Activated CD8-positive, alpha-beta memory T cell treated with anti-CD3 and anti-CD28 coated beads, Interleukin-2, amount 10 ng/mL, durations not matched to agents 7 days and 5 days (primary cell): ENCODE results near the gene KCNK2. TPM values are rescaled to one million over a fixed set of nuclear protein-coding genes. Genes with fewer than 3 reads are reported as not detected.

Source experiments
- ATAC-seq: fragments of 150-1000 bp; cut with Tn5 transposase; one replicate; pipeline ENCODE4 v1.10.0; 2021; ENCODE audit warnings: moderate library complexity
- CTCF ChIA-PET: fragments of 350-600 bp; sonication (Branson Sonifier 250); formaldehyde crosslinking; loops from one replicate; lab custom pipeline; 2021; ENCODE audit warnings: antibody characterized with exemption; lab: Charles Lee
- DNase-seq: peaks from one replicate; pipeline ENCODE4 v3.0.0-alpha.2; 2020
- H3K27ac Mint-ChIP-seq: one replicate; pipeline ENCODE4 v1.8.0; 2021; ENCODE audit warnings: mild to moderate bottlenecking, mixed read lengths
- H3K27me3 Mint-ChIP-seq: one replicate; pipeline ENCODE4 v1.8.0; 2021; ENCODE audit warnings: mixed read lengths
- H3K36me3 Mint-ChIP-seq: one replicate; pipeline ENCODE4 v1.8.0; 2021; ENCODE audit warnings: mild to moderate bottlenecking, mixed read lengths
- H3K4me1 Mint-ChIP-seq: one replicate; pipeline ENCODE4 v1.8.0; 2021; ENCODE audit warnings: mixed read lengths
- H3K4me3 Mint-ChIP-seq: one replicate; pipeline ENCODE4 v1.8.0; 2021; ENCODE audit warnings: mild to moderate bottlenecking, moderate library complexity, mixed read lengths
- H3K9me3 Mint-ChIP-seq: one replicate; pipeline ENCODE4 v1.8.0; 2022; ENCODE audit warnings: low read depth, mixed read lengths
- total RNA-seq, 2 experiments: library from RNA; stranded (reverse); gene quantifications; one replicate each; pipeline ENCODE4 v1.2.3, GENCODE V29; 2021

The KCNK2 gene
- total RNA-seq, 2 experiments from 2014 or later: not detected

- no peak overlapping the region for H3K4me3 Mint-ChIP-seq
- CTCF ChIA-PET: no interaction called here
- H3K4me1 Mint-ChIP-seq: no peaks in the 10 kb centered on the region
- DNase-seq (no peak), ATAC-seq (no peak)
- H3K27ac Mint-ChIP-seq: no peak overlapping the region
- H3K9me3 Mint-ChIP-seq: no peaks in the 10 kb centered on the region
- no peaks in the 10 kb centered on the region for H3K27me3 Mint-ChIP-seq
- H3K36me3 Mint-ChIP-seq: no peaks in the 10 kb centered on the region
Observed at GRCh38 chr1:215210167-215210566, 127.6 kb downstream of the KCNK2 start.

DNA sequence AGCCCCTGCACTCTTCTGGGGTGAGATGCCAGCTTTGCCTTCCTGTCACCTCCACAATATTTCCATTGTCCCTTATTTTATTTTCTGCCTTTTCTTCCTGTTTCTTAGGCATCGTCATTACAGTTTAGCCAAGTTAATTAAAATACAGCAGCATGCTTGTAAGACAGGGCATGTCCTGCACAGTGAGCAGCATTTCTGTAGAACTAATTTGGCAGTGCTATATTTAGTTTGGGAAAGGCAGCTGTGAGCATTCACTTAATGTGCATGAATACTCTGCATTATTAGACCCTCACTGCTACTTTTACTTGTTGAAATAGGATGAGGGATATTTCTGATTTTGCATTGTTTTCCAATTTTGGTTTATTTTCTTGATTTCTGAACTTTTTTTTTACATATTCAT, 133.3 kb downstream of the KCNK2 start:
- no peaks in the 10 kb centered on the region for H3K9me3 Mint-ChIP-seq
- H3K27me3 Mint-ChIP-seq: no peaks in the 10 kb centered on the region
- DNase-seq (no peak), ATAC-seq (no peak)
- H3K36me3 Mint-ChIP-seq: no peaks in the 10 kb centered on the region
- CTCF ChIA-PET: no interaction called here
- no peak overlapping the region for H3K27ac Mint-ChIP-seq
- no peaks in the 10 kb centered on the region for H3K4me1 Mint-ChIP-seq
- H3K4me3 Mint-ChIP-seq: no peak overlapping the region

- H3K27ac Mint-ChIP-seq: no peak overlapping the region
- DNase-seq (no peak), ATAC-seq (no peak)
- no peaks in the 10 kb centered on the region for H3K36me3 Mint-ChIP-seq
- H3K4me3 Mint-ChIP-seq: no peak overlapping the region
- no peaks in the 10 kb centered on the region for H3K27me3 Mint-ChIP-seq
- CTCF ChIA-PET: no interaction called here
- H3K4me1 Mint-ChIP-seq: no peaks in the 10 kb centered on the region
- no peaks in the 10 kb centered on the region for H3K9me3 Mint-ChIP-seq
Observed at GRCh38 chr1:215219372-215219771, 136.8 kb downstream of the KCNK2 start.

- H3K4me3 Mint-ChIP-seq: no peak overlapping the region
- H3K9me3 Mint-ChIP-seq: no peaks in the 10 kb centered on the region
- H3K27me3 Mint-ChIP-seq: no peaks in the 10 kb centered on the region
- H3K27ac Mint-ChIP-seq: no peak overlapping the region
- no peaks in the 10 kb centered on the region for H3K36me3 Mint-ChIP-seq
- no peaks in the 10 kb centered on the region for H3K4me1 Mint-ChIP-seq
- DNase-seq (no peak), ATAC-seq (no peak)
- CTCF ChIA-PET: no interaction called here
Observed at GRCh38 chr1:215220346-215220745, 137.8 kb downstream of the KCNK2 start.

DNA sequence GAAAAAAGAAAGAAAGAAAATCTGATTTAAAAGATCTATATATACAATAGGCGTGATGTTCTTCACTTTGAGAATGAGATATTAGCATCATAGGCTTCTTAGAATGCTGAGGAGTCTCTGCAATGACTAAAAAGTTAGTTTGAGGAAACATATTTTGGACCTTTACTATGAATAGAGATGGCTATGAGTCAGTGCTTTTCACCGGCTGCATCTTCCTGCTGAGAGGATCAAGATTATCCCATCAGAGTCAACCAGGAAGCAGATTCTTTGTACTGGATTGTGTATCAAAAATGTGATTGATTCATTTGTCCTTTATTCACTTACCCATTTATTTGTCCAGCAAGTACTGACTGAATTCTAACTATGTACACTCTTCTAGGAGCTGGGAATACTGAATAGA, 144.2 kb downstream of the KCNK2 start:
- Mint-ChIP-seq H3K36me3 (no peaks in the 10 kb centered on the region), H3K4me1 (no peaks in the 10 kb centered on the region), H3K27ac (no peak overlapping the region), H3K27me3 (no peaks in the 10 kb centered on the region), H3K9me3 (no peaks in the 10 kb centered on the region), H3K4me3 (no peak overlapping the region)
- ATAC-seq: no peak
- DNase-seq: no peak
- CTCF ChIA-PET: no interaction called here

DNA sequence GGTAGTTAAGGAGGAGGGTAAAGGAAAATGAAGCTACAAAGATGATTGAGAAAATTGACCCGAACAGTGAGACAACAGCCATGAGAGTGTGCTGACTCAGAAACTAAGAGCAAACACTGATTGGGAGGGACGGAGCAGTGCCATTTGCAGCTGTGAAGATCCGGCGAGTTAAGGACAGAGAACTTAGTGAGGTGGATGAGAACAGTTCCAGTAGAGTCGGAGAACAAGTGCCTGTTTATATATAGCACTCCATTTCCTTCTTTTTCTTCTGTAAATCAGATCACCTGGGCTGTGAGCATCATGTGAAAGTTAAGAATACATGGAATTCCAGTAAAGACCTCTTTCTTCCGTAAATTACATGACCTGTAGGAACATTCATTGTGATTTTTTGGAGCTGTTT, 145.7 kb downstream of the KCNK2 start:
- DNase-seq (no peak), ATAC-seq (no peak)
- CTCF ChIA-PET: no interaction called here
- H3K4me3 Mint-ChIP-seq: no peak overlapping the region
- no peaks in the 10 kb centered on the region for H3K27me3 Mint-ChIP-seq
- no peak overlapping the region for H3K27ac Mint-ChIP-seq
- no peaks in the 10 kb centered on the region for H3K36me3 Mint-ChIP-seq
- H3K9me3 Mint-ChIP-seq: peaks cover 2% of the 10 kb centered on the region
- no peaks in the 10 kb centered on the region for H3K4me1 Mint-ChIP-seq

DNA sequence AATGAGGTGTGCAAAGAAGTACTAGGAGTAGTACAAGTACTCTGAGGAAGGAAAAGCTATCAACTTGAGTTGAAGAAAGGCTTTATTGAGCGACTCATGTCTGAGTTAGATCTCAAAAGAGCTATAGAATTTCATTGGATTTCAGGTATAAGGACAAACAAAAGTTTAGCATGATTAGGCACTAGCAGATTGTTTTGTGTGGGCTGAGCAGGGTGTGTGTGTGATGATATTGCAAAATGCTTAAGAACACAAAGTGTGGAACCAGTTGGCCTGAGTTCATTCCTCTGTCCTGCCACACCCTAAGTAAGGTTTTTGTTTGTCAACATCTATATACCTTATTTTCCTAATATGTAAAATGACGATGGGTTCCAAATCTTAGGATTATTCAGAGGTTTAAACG, 158.9 kb downstream of the KCNK2 start:
- CTCF ChIA-PET: no interaction called here
- no peaks in the 10 kb centered on the region for H3K36me3 Mint-ChIP-seq
- DNase-seq (no peak), ATAC-seq (no peak)
- H3K27ac Mint-ChIP-seq: no peak overlapping the region
- H3K9me3 Mint-ChIP-seq: peaks cover 3% of the 10 kb centered on the region
- H3K4me1 Mint-ChIP-seq: no peaks in the 10 kb centered on the region
- H3K4me3 Mint-ChIP-seq: no peak overlapping the region
- no peaks in the 10 kb centered on the region for H3K27me3 Mint-ChIP-seq

GRCh38 chr1:215243345-215244054, 161.0 kb downstream of the KCNK2 start:
- Mint-ChIP-seq H3K27me3 (no peaks in the 10 kb centered on the region), H3K4me1 (no peaks in the 10 kb centered on the region), H3K36me3 (no peaks in the 10 kb centered on the region), H3K27ac (no peak overlapping the region), H3K9me3 (peaks cover 3% of the 10 kb centered on the region), H3K4me3 (no peak overlapping the region)
- DNase-seq (no peak), ATAC-seq (no peak)
- CTCF ChIA-PET: no interaction called here

- H3K4me1 Mint-ChIP-seq: no peaks in the 10 kb centered on the region
- ATAC-seq (no peak), DNase-seq (no peak)
- no peaks in the 10 kb centered on the region for H3K27me3 Mint-ChIP-seq
- no peak overlapping the region for H3K27ac Mint-ChIP-seq
- H3K4me3 Mint-ChIP-seq: no peak overlapping the region
- CTCF ChIA-PET: no interaction called here
- H3K9me3 Mint-ChIP-seq: peaks cover 6% of the 10 kb centered on the region
- H3K36me3 Mint-ChIP-seq: no peaks in the 10 kb centered on the region
Observed at GRCh38 chr1:215250913-215251312, 168.4 kb downstream of the KCNK2 start.

GRCh38 chr1:215251428-215251827, 168.9 kb downstream of the KCNK2 start:
- no peak for ATAC-seq

DNA sequence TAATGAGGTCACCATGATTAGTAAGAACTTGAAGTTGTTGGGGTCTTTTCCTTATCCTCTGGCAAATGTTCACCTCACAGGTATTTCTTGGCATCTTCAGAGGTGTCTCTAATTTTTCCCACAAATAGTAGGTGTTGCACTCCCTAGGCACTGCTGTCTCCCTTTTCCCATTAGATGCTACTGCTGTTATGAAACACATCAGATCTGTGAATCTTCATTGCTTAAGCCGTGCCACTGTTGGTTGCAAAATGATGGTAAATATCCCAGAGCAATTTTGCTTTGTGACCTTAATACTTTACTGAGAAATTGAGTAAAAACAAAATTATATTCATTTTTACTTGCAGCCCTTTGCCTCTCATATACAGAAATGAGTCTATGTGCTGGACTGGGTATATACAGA, 169.6 kb downstream of the KCNK2 start:
- H3K36me3 Mint-ChIP-seq: no peaks in the 10 kb centered on the region
- H3K4me3 Mint-ChIP-seq: no peak overlapping the region
- no peak overlapping the region for H3K27ac Mint-ChIP-seq
- DNase-seq (no peak), ATAC-seq (no peak)
- no peaks in the 10 kb centered on the region for H3K4me1 Mint-ChIP-seq
- CTCF ChIA-PET: no interaction called here
- no peaks in the 10 kb centered on the region for H3K27me3 Mint-ChIP-seq
- peaks cover 6% of the 10 kb centered on the region for H3K9me3 Mint-ChIP-seq

More at GRCh38 chr1:215251428-215251827, 168.9 kb downstream of the KCNK2 start:
- CTCF ChIA-PET: no interaction called here
- no peak overlapping the region for H3K4me3 Mint-ChIP-seq
- no peaks in the 10 kb centered on the region for H3K4me1 Mint-ChIP-seq
- peaks cover 6% of the 10 kb centered on the region for H3K9me3 Mint-ChIP-seq
- no peak overlapping the region for H3K27ac Mint-ChIP-seq
- no peaks in the 10 kb centered on the region for H3K27me3 Mint-ChIP-seq
- DNase-seq: no peak
- H3K36me3 Mint-ChIP-seq: no peaks in the 10 kb centered on the region

DNA sequence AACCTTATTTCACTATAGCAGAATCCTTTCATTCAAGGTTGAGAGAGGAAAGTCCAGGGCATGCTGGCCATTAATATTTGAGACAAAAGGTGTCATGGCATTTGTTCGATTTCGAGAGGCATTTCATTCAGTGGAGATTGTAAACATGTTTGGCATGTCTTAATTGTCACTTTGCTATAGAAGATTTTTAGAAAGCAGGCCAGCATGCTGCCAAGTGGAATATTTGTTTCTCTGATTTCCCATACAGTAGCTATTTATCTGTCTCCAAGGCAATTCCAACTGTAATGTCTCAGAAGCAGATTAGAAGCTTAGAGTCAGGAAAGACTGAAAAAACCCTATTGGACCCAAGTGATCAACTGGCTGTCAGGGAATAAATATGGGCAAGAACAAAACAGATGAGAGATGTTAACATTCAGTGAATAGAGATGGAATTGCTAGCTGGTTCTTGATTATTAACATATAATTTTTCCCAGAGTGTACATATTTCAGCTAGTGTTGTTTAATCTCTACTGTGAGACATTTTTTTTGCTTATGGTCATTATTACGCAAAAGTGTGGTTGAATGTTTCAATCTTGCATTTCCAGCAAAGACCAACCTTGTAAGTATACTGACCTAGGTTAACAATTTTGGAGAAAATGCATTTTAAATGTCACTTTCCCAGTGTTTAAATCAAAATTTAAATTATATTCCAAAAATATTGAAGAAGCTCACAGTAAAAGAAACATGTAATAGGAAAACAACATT, 174.6 kb downstream of the KCNK2 start:
- Mint-ChIP-seq H3K36me3 (no peaks in the 10 kb centered on the region), H3K27me3 (no peaks in the 10 kb centered on the region), H3K27ac (no peak overlapping the region), H3K9me3 (no peaks in the 10 kb centered on the region), H3K4me3 (no peak overlapping the region), H3K4me1 (no peaks in the 10 kb centered on the region)
- DNase-seq: no peak
- no peak for ATAC-seq
- CTCF ChIA-PET: no interaction called here

GRCh38 chr1:215260711-215261110, 178.2 kb downstream of the KCNK2 start:
- peaks cover 3% of the 10 kb centered on the region for H3K9me3 Mint-ChIP-seq
- no peak for DNase-seq
- H3K27ac Mint-ChIP-seq: no peak overlapping the region
- no peaks in the 10 kb centered on the region for H3K36me3 Mint-ChIP-seq
- H3K4me1 Mint-ChIP-seq: no peaks in the 10 kb centered on the region
- H3K4me3 Mint-ChIP-seq: no peak overlapping the region
- no peak for ATAC-seq
- H3K27me3 Mint-ChIP-seq: no peaks in the 10 kb centered on the region
- CTCF ChIA-PET: no interaction called here

GRCh38 chr1:215262106-215262505, 179.6 kb downstream of the KCNK2 start:
- H3K27me3 Mint-ChIP-seq: no peaks in the 10 kb centered on the region
- peaks cover 3% of the 10 kb centered on the region for H3K9me3 Mint-ChIP-seq
- H3K27ac Mint-ChIP-seq: no peak overlapping the region
- ATAC-seq (no peak), DNase-seq (no peak)
- H3K4me3 Mint-ChIP-seq: no peak overlapping the region
- H3K36me3 Mint-ChIP-seq: no peaks in the 10 kb centered on the region
- no peaks in the 10 kb centered on the region for H3K4me1 Mint-ChIP-seq
- CTCF ChIA-PET: no interaction called here
